ENCODE results near the gene CACNA2D2.

Gene CACNA2D2

GRCh38 chr3:50419595-50420370 is 83.7 kb downstream of the CACNA2D2 start:
- DNase-seq = no peak

GRCh38 chr3:50418850-50419249 is 84.6 kb downstream of the CACNA2D2 start:
- no peak for DNase-seq

- DNase-seq = no peak
Measured at GRCh38 chr3:50417637-50418033, 85.8 kb downstream of the CACNA2D2 start.

GRCh38 chr3:50416736-50417636 is 86.4 kb downstream of the CACNA2D2 start:
- no peak for DNase-seq

DNA sequence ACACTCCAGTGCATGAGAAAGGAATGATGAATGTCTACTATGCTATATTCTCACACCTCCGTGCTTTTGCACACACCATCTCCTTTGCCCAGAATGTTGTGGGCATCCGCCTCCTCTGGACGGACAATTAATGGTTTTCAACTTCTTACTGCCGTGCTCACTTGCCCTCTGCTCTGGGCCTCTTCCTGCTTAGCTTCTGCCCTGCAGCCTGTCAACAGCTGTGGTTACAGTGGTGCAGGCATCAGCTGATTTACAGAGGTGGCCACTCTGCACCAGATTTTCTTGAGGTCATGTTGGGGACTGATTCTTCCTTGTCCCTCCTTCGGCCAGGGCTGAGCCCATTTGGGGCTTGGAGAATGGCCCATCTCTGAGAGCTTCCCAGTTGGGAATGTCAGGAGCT is 87.6 kb downstream of the CACNA2D2 start:
- DNase-seq = no peak

GRCh38 chr3:50415061-50415460 is 88.4 kb downstream of the CACNA2D2 start:
- no peak for DNase-seq

DNA sequence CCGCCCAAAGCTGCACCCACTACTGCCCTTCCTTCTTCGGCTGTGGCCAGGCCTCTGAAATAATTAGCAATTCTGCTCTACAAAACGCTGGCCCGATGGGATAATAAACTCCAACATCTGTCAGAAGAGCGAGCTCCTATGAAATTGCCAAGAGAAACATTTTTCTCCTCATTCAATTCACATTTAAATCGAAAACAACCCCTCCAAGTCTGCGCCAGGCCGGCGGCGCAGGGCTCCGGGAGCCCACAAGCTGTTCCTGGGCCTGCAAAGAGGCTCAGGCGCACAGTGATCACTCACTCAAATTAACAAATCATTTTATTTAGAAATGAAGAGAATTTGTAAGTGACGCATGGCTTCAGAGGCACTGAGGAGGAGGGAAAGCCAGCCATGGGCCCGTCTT is 88.8 kb downstream of the CACNA2D2 start:
- no peak for DNase-seq

- DNase-seq = no peak
Measured at GRCh38 chr3:50412231-50412754, 91.1 kb downstream of the CACNA2D2 start.

GRCh38 chr3:50411229-50411628 is 92.2 kb downstream of the CACNA2D2 start:
- DNase-seq = no peak

- no peak for DNase-seq
Measured at GRCh38 chr3:50410608-50411139, 92.8 kb downstream of the CACNA2D2 start.

- no peak for DNase-seq
Measured at GRCh38 chr3:50410185-50410584, 93.2 kb downstream of the CACNA2D2 start.

GRCh38 chr3:50408443-50408944 is 94.9 kb downstream of the CACNA2D2 start:
- DNase-seq = no peak

- no peak for DNase-seq
Measured at GRCh38 chr3:50406487-50406886, 96.9 kb downstream of the CACNA2D2 start.

GRCh38 chr3:50405249-50405648 is 98.2 kb downstream of the CACNA2D2 start:
- no peak for DNase-seq

DNA sequence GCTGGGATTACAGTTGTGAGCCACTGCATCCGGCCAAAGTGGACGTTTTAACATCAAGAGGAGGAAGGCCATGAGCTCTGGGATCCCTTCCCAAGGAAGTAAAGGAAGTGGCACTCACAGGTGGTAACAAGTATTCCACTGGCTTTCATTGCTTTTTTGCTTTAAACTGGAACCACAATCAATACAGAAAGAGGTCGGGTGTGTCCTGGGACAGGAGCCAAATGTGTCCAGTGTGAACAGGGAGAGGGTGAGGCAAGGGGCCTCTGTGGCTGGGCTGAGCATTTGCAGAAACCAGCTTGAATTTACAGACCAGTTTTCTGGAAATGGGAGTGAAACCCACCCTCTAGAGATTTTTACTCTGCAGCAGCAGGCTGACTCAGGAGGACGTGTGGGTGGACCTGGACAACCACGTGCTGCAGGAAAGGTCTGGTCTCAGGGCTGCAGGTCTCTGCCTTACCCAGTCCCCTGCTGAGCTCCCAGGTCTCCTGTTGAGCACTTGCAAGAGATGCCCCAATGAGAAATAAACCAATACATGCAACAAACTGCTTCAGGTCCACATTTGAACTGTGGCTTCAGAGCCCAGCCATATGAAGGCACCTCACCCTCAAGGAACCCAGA is 101.3 kb downstream of the CACNA2D2 start:
- no peak for DNase-seq

GRCh38 chr3:50396502-50396901 is 106.9 kb downstream of the CACNA2D2 start:
- no peak for DNase-seq

- DNase-seq = no peak
Measured at GRCh38 chr3:50395070-50395860, 108.2 kb downstream of the CACNA2D2 start.

DNA sequence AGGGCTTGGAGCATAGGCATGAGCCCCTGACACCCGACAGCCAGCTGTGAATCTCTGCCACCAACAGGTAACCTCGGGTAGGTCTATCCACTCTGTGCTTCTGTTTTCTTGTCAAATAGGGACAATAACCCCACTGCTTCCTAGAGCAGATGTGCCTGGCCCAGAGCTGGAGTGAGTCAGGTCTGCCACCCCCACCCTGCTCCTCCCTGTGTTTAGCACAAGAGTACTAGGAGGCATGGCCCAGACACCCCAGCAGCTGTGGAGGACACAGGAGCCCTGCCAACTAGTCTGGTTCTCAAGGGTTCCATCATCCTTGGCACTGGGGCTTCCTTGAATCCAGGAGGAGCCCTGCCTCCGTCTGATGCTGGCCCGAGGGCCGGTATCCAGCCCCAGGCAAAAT is 110.4 kb downstream of the CACNA2D2 start:
- no peak for DNase-seq

DNA sequence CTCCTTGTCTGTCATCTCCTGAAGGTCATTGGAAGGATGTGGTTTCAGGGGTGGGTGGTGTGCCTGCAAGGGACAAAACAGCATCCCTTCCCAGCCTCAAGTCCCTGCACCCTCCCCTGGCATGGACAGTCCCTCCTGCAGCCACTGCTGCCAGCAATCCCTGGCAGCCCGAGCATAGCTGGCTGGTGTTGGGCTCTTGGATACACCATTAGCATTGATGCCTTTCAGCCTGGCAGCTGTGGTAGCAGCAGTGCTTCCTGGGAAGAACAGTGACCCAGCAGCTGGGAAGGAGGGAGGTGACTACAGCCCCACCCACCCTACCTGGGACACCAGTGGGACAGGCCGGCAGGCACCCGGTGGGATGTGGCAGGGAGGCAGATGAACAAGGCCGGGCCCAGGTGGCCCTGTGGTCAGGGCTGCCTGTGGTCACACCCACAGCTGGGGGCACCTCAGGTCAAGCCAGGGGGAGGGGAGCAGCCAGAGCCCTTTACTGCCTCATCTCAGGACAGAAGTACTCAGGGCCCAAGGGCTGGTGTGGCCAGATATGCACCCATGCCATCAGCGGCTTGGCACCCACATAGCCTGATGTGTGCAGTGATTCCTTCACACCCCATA is 111.2 kb downstream of the CACNA2D2 start:
- no peak for DNase-seq

GRCh38 chr3:50390508-50391224 is 112.8 kb downstream of the CACNA2D2 start:
- no peak for DNase-seq

- no peak for DNase-seq
Measured at GRCh38 chr3:50389414-50389767, 114.0 kb downstream of the CACNA2D2 start.

Measured in activated CD4-positive, alpha-beta T cell treated with anti-CD3 and anti-CD28 coated beads, Interleukin-2, amount 50 U/mL, for 4 hours (primary cell).